ENCODE results near the gene SLC41A1.

GRCh38 chr1:205772607-205773032 lies 40.4 kb downstream of the SLC41A1 start:
- TF ChIP-seq, protein P1, sequence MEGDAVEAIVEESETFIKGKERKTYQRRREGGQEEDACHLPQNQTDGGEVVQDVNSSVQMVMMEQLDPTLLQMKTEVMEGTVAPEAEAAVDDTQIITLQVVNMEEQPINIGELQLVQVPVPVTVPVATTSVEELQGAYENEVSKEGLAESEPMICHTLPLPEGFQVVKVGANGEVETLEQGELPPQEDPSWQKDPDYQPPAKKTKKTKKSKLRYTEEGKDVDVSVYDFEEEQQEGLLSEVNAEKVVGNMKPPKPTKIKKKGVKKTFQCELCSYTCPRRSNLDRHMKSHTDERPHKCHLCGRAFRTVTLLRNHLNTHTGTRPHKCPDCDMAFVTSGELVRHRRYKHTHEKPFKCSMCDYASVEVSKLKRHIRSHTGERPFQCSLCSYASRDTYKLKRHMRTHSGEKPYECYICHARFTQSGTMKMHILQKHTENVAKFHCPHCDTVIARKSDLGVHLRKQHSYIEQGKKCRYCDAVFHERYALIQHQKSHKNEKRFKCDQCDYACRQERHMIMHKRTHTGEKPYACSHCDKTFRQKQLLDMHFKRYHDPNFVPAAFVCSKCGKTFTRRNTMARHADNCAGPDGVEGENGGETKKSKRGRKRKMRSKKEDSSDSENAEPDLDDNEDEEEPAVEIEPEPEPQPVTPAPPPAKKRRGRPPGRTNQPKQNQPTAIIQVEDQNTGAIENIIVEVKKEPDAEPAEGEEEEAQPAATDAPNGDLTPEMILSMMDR (IDR thresholded peaks at IDR 0.05; ENCODE audit: low read depth, low read length), result no peak
- no peak for TF ChIP-seq MYC (IDR thresholded peaks at IDR 0.05; ENCODE audit: low read depth, low read length)

Measured in NB4 (cell line).